ENCODE measurements around the gene SNX8. TPM values are rescaled to one million over a fixed set of nuclear protein-coding genes. Genes with fewer than 3 reads are reported as not detected.
"Not testable (repeated sequence)": the region's sequence is repeated elsewhere in the genome, so short reads cannot be mapped to it uniquely, and the experiment has no call there.

The SNX8 gene
- total RNA-seq, 3 donors from 2014 or later = 8.8 to 32.3 (median 20.3) TPM

- H3K9me3 ChIP-seq; H3K4me3 ChIP-seq; DNase-seq (ENCODE audit: low spot score in 2 of 2); H3K27ac ChIP-seq; H3K36me3 ChIP-seq; H3K4me1 ChIP-seq; H3K27me3 ChIP-seq; intact Hi-C loops (cut with DNase I; ENCODE audit: low total_unique reads): not testable (repeated sequence)
Measured at GRCh38 chr7:2302743-2303397, 11.4 kb downstream of the SNX8 start.

- TF ChIP-seq POLR2AphosphoS5 (IDR thresholded peaks at IDR 0.05) (no peak), POLR2A (IDR thresholded peaks at IDR 0.05) (no peak), CTCF (IDR thresholded peaks at IDR 0.05) (no peak)
- Histone ChIP-seq H3K27me3 (no peaks in the 10 kb centered on the region), H3K36me3 (no peaks in the 10 kb centered on the region), H3K4me3 (no peak overlapping the region), H3K27ac (no peak overlapping the region), H3K4me1 (no peaks in the 10 kb centered on the region), H3K9me3 (no peaks in the 10 kb centered on the region)
- DNase-seq (ENCODE audit: low spot score in 2 of 2) = no peak
- intact Hi-C loops (cut with DNase I; ENCODE audit: low total_unique reads) = no loop called here
Measured at GRCh38 chr7:2301511-2301863, 12.8 kb downstream of the SNX8 start.

- peak overlapping the region; percentile 52 to 86 for H3K27ac ChIP-seq
- no peaks in the 10 kb centered on the region for H3K4me1 ChIP-seq
- TF ChIP-seq POLR2A (IDR thresholded peaks at IDR 0.05) (no peak), CTCF (IDR thresholded peaks at IDR 0.05) (no peak), POLR2AphosphoS5 (IDR thresholded peaks at IDR 0.05) (no peak)
- no peaks in the 10 kb centered on the region for H3K36me3 ChIP-seq
- H3K9me3 ChIP-seq = no peaks in the 10 kb centered on the region
- H3K4me3 ChIP-seq = peak overlapping the region in 1 of 3 donors; percentile 37
- no peak for DNase-seq (ENCODE audit: low spot score in 2 of 2)
- intact Hi-C loops (cut with DNase I; ENCODE audit: low total_unique reads) = no loop called here
- no peaks in the 10 kb centered on the region for H3K27me3 ChIP-seq
Measured at GRCh38 chr7:2299870-2300512, 14.2 kb downstream of the SNX8 start.

GRCh38 chr7:2299131-2299829, 15.0 kb downstream of the SNX8 start:
- Histone ChIP-seq H3K9me3 (no peaks in the 10 kb centered on the region), H3K27me3 (no peaks in the 10 kb centered on the region), H3K4me1 (no peaks in the 10 kb centered on the region), H3K27ac (peak overlapping the region; percentile 52 to 86), H3K36me3 (no peaks in the 10 kb centered on the region), H3K4me3 (peak overlapping the region in 1 of 3 donors; percentile 37)
- intact Hi-C loops (cut with DNase I; ENCODE audit: low total_unique reads) = no loop called here
- no peak for DNase-seq (ENCODE audit: low spot score in 2 of 2)
- TF ChIP-seq CTCF (IDR thresholded peaks at IDR 0.05) (no peak), POLR2A (IDR thresholded peaks at IDR 0.05) (no peak), POLR2AphosphoS5 (IDR thresholded peaks at IDR 0.05) (no peak)

GRCh38 chr7:2296832-2297231, 17.4 kb downstream of the SNX8 start:
- DNase-seq (ENCODE audit: low spot score in 2 of 2) = no peak
- intact Hi-C loops (cut with DNase I; ENCODE audit: low total_unique reads) = no loop called here
- no peaks in the 10 kb centered on the region for H3K27me3 ChIP-seq
- no peak overlapping the region for H3K27ac ChIP-seq
- H3K9me3 ChIP-seq = no peaks in the 10 kb centered on the region
- H3K4me3 ChIP-seq = no peak overlapping the region
- no peaks in the 10 kb centered on the region for H3K36me3 ChIP-seq
- no peaks in the 10 kb centered on the region for H3K4me1 ChIP-seq
- no peak for TF ChIP-seq POLR2A (IDR thresholded peaks at IDR 0.05)
- no peak for TF ChIP-seq CTCF (IDR thresholded peaks at IDR 0.05)
- no peak for TF ChIP-seq POLR2AphosphoS5 (IDR thresholded peaks at IDR 0.05)
